ENCODE results near the gene PISD.
"Not testable (repeated sequence)": the region's sequence is repeated elsewhere in the genome, so short reads cannot be mapped to it uniquely, and the experiment has no call there.

Gene PISD

DNA sequence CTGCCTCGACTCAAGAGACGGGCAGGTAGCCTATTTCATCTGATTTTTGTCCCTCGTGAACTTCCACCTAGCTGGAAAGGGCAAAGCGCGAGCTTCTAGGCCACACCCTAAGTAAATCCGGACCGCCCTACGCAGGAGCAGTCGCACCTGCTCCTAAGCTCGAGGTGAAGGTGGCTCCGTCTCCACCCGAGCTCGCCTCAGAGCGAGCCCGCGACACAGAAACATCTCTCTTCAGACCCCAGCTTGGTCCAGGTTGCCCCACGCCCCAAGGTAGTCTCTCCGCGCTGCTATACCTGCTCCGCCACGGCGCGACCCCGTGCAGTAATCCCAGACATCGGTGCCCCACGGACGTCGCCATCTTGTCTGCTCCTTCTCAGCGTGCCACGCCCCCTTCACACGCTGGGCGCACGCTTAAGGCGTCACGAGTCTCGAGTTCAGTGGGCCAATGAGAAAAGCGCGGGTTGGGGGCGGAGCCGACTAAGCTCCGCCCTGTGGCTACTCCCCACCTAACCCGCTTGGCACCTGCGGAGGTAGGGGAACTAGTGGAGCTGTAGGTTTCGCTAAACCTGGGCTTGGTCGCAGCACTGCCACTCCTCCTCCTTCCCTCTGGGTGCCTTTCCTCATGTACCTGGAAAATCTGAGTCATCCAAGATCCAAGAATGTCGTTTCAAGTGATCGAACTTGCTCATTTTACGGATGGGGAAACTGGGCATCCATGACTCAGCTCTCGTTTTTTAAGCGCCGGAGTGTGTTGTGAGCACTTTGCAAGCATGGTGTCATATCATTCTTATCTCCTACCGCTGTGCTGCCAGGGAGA is at the start of gene PISD:
TSS of gene PISD (minus strand) at position 365 of the 817 bp plus-strand sequence. CDS start at position 358, 7 bp downstream.
- TF ChIP-seq, protein P1, sequence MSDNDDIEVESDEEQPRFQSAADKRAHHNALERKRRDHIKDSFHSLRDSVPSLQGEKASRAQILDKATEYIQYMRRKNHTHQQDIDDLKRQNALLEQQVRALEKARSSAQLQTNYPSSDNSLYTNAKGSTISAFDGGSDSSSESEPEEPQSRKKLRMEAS (IDR thresholded peaks at IDR 0.05; ENCODE audit: low read depth, low read length): peak; percentile 86
- TF ChIP-seq MYC (IDR thresholded peaks at IDR 0.05; ENCODE audit: low read depth, low read length) (no peak), POLR2A (IDR thresholded peaks at IDR 0.05; ENCODE audit: extremely low read depth, insufficient read length) (peak; percentile 71)
- H3K4me3 ChIP-seq (ENCODE audit: low read depth, low read length): peak within 1 kb of the TSS; percentile 88
- DNase-seq (ENCODE audit: low read depth): peak; percentile 95

DNA sequence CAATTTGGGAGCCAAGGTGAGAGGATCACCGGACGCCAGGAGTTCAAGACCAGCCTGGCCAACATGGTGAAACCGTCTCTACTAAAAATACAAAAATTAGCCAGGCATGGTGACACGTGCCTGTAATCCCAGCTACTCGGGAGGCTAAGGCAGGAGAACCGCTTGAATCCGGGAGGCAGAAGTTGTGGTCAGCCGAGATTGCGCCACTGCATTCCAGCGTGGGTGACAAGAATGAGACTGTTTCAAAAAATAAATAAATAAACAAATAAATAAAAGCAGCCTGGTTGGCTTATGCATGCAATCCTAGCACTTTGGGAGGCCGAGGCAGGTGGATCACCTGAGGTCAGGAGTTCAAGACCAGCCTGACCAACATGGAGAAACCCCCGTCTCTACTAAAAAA is 49.2 kb upstream of the PISD start:
- H3K4me3 ChIP-seq (ENCODE audit: low read depth, low read length): not testable (repeated sequence)
- peak; percentile 12 for DNase-seq (ENCODE audit: low read depth)

DNA sequence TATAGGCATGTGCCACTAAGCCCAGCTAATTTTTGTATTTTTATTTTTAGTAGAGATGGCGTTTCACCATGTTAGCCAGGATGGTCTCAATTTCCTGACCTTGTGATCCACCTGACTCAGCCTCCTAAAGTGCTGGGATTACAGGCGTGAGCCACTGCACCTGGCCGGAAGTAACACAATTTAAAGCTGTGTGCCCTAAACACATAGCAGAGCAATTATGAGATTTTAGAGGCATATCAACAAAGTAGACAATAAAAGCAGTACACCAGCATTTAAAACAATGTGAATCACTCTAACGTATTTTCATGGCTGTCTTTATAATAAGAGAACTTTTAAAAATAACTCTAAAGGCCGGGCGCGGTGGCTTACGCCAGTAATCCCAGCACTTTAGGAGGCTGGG is 45.5 kb upstream of the PISD start:
- TF ChIP-seq MYC (IDR thresholded peaks at IDR 0.05; ENCODE audit: low read depth, low read length): no peak
- TF ChIP-seq, protein P1 (IDR thresholded peaks at IDR 0.05; ENCODE audit: low read depth, low read length): no peak
- no peak for TF ChIP-seq POLR2A (IDR thresholded peaks at IDR 0.05; ENCODE audit: extremely low read depth, insufficient read length)
- TF ChIP-seq, protein P2, sequence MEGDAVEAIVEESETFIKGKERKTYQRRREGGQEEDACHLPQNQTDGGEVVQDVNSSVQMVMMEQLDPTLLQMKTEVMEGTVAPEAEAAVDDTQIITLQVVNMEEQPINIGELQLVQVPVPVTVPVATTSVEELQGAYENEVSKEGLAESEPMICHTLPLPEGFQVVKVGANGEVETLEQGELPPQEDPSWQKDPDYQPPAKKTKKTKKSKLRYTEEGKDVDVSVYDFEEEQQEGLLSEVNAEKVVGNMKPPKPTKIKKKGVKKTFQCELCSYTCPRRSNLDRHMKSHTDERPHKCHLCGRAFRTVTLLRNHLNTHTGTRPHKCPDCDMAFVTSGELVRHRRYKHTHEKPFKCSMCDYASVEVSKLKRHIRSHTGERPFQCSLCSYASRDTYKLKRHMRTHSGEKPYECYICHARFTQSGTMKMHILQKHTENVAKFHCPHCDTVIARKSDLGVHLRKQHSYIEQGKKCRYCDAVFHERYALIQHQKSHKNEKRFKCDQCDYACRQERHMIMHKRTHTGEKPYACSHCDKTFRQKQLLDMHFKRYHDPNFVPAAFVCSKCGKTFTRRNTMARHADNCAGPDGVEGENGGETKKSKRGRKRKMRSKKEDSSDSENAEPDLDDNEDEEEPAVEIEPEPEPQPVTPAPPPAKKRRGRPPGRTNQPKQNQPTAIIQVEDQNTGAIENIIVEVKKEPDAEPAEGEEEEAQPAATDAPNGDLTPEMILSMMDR (IDR thresholded peaks at IDR 0.05; ENCODE audit: low read depth, low read length): no peak
- no peak for DNase-seq (ENCODE audit: low read depth)
- no peak overlapping the region for H3K4me3 ChIP-seq (ENCODE audit: low read depth, low read length)

DNA sequence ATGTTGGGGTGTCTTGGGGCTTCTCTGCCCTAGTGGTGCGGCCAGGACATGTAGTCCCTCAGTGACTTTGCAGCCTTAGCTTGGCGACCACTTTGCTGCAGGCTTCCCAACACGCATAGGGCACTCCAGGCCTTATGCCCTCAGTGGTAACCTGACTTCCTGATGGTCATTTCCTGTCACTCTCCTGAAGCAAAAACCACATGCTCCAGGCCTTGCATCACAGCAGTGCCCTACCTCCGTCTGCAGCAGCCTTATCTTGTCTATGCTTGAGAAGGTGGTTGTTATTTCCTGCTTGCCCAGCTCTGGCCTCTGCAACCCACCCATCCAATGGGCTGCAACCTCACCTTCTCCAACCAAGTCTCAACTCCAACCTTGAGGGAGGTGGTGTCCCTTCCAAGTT is 33.4 kb upstream of the PISD start:
- H3K4me3 ChIP-seq (ENCODE audit: low read depth, low read length): no peak overlapping the region
- TF ChIP-seq, protein P1 (IDR thresholded peaks at IDR 0.05; ENCODE audit: low read depth, low read length): peak; percentile 75
- peak; percentile 70 for TF ChIP-seq MYC (IDR thresholded peaks at IDR 0.05; ENCODE audit: low read depth, low read length)
- TF ChIP-seq POLR2A (IDR thresholded peaks at IDR 0.05; ENCODE audit: extremely low read depth, insufficient read length): no peak
- TF ChIP-seq, protein P2 (IDR thresholded peaks at IDR 0.05; ENCODE audit: low read depth, low read length): no peak
- peak; percentile 82 for DNase-seq (ENCODE audit: low read depth)

DNA sequence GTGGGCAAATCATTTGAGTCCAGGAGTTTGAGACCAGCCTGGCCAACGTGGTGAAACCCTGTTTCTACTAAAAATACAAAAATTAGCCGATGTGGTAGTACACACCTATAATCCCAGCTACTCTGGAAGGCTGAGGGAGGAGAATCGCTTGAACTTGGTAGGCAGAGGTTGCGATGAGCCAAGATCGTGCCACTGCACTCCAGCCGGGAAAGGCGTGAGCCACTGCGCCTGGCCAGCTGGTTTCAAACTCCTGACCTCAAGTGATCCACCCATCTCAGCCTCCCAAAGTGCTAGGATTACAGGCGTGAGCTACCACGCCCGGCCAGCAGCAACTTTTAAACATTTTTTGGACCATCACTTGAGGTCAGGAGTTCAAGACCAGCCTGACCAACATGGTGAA is 32.0 kb upstream of the PISD start:
- not testable (repeated sequence) for H3K4me3 ChIP-seq (ENCODE audit: low read depth, low read length); DNase-seq (ENCODE audit: low read depth)

DNA sequence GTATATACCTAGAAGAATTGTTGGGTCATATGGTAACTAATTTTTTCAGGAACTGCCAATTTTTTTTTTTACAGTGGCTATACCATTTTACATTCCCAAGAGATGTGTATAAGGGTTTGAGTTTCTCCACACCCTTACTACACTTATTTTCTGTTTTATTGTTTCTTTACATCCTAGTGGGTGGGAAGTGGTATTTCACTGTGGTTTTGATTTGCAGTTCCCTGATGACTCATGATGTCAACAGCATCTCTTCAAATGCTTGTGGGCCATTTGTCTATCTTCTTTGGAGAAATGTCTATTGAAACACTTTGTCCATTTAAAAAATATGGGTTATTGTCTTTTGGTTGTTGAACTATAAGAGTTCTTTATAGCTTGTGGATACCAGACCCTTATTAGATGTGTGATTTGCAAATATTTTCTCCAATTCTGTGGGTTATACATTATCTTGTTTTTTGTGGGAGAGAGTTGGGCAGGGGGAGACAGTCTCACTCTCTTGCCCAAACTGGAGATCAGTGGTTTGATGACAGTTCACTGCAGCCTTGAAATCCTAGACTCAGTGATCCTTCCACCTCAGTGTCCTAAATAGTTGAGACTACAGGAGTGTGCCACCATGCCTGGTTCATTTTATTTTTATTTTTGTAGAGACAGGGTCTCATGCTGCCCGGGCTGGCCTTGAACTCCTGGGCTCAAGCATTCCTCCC is 30.3 kb upstream of the PISD start:
- no peak overlapping the region for H3K4me3 ChIP-seq (ENCODE audit: low read depth, low read length)
- TF ChIP-seq MYC (IDR thresholded peaks at IDR 0.05; ENCODE audit: low read depth, low read length): no peak
- TF ChIP-seq, protein P2 (IDR thresholded peaks at IDR 0.05; ENCODE audit: low read depth, low read length): no peak
- DNase-seq (ENCODE audit: low read depth): peak; percentile 89

DNA sequence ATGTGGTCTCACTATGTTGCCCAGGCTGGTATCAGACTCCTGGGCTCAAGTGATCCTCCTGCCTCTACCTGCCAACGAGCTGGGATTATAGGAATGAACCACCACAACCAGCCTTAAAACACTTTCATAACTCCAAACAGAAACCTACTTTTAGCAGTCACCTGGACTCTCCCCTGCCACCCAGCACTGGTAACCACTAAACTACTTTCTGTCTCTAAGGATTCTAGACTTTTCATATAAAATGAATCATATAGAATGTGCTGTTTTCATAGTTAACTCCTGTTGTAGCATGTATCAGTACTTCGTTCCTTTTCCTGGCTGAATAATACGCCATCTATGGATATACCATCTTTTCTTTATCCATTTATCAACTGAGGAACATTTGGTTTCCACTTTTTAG is 29.4 kb upstream of the PISD start:
- TF ChIP-seq MYC (IDR thresholded peaks at IDR 0.05; ENCODE audit: low read depth, low read length): no peak
- TF ChIP-seq POLR2A (IDR thresholded peaks at IDR 0.05; ENCODE audit: extremely low read depth, insufficient read length): no peak
- TF ChIP-seq, protein P1 (IDR thresholded peaks at IDR 0.05; ENCODE audit: low read depth, low read length): no peak
- TF ChIP-seq, protein P2 (IDR thresholded peaks at IDR 0.05; ENCODE audit: low read depth, low read length): no peak
- DNase-seq (ENCODE audit: low read depth): no peak
- H3K4me3 ChIP-seq (ENCODE audit: low read depth, low read length): no peak overlapping the region

Measured in NB4 (cell line).